ENCODE measurements around the gene BCOR.

DNA sequence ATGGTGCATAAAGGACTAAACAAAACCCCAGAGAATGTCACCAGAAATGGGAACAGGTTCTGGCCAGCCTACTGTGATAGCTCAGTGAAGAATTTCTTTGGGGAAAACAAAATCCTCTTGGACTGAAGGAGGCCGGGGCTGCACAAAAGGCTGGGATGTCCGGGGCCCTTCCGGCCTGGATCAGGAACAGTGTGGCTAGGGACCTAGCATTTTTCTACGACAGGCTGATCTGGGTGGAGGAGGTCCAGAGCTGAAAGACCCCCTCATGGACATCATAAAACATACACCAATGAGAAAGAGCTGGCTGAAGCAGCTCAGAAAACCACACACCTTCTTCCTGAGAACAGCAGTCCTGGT lies 94.7 kb downstream of the BCOR start:
- TF ChIP-seq, protein P1, sequence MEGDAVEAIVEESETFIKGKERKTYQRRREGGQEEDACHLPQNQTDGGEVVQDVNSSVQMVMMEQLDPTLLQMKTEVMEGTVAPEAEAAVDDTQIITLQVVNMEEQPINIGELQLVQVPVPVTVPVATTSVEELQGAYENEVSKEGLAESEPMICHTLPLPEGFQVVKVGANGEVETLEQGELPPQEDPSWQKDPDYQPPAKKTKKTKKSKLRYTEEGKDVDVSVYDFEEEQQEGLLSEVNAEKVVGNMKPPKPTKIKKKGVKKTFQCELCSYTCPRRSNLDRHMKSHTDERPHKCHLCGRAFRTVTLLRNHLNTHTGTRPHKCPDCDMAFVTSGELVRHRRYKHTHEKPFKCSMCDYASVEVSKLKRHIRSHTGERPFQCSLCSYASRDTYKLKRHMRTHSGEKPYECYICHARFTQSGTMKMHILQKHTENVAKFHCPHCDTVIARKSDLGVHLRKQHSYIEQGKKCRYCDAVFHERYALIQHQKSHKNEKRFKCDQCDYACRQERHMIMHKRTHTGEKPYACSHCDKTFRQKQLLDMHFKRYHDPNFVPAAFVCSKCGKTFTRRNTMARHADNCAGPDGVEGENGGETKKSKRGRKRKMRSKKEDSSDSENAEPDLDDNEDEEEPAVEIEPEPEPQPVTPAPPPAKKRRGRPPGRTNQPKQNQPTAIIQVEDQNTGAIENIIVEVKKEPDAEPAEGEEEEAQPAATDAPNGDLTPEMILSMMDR (conservative IDR thresholded peaks at IDR 0.05 in 1 of 2, IDR thresholded peaks at IDR 0.05 in 1 of 2; ENCODE audit: low read depth in 1 of 2, low read length in 2 of 2) = no peak
- no peak for TF ChIP-seq EZH2 (IDR thresholded peaks at IDR 0.05; ENCODE audit: low read length, missing control alignments)

Data from fibroblast of lung (primary cell).